ENCODE measurements around the gene TRIM33. TPM values are rescaled to one million over a fixed set of nuclear protein-coding genes. Genes with fewer than 3 reads are reported as not detected.

TRIM33 gene
- total RNA-seq, 1 donor from 2014 or later = 36.4 TPM

GRCh38 chr1:114540821-114541220, 29.8 kb upstream of the TRIM33 start:
- ATAC-seq (no peak), DNase-seq (no peak)
- no peaks in the 10 kb centered on the region for H3K9me3 ChIP-seq
- no peak overlapping the region for H3K27ac ChIP-seq
- intact Hi-C loops (cut with DNase I) = no loop called here
- H3K4me3 ChIP-seq = no peak overlapping the region
- no peaks in the 10 kb centered on the region for H3K36me3 ChIP-seq
- TF ChIP-seq CTCF (IDR thresholded peaks at IDR 0.05) = no peak
- no peaks in the 10 kb centered on the region for H3K4me1 ChIP-seq
- H3K27me3 ChIP-seq (ENCODE audit: low read depth) = no peaks in the 10 kb centered on the region

GRCh38 chr1:114540272-114540671, 29.3 kb upstream of the TRIM33 start:
- TF ChIP-seq CTCF (IDR thresholded peaks at IDR 0.05) = no peak
- intact Hi-C loops (cut with DNase I) = no loop called here

GRCh38 chr1:114536043-114536442, 25.0 kb upstream of the TRIM33 start:
- intact Hi-C loops (cut with DNase I) = no loop called here
- Histone ChIP-seq H3K27me3 (ENCODE audit: low read depth) (no peaks in the 10 kb centered on the region), H3K4me1 (no peaks in the 10 kb centered on the region), H3K4me3 (no peak overlapping the region), H3K9me3 (no peaks in the 10 kb centered on the region), H3K27ac (no peak overlapping the region), H3K36me3 (no peaks in the 10 kb centered on the region)
- ATAC-seq = no peak
- TF ChIP-seq CTCF (IDR thresholded peaks at IDR 0.05) = no peak
- DNase-seq = no peak

More at GRCh38 chr1:114540272-114540671, 29.3 kb upstream of the TRIM33 start:
- Histone ChIP-seq H3K4me3 (no peak overlapping the region), H3K27me3 (ENCODE audit: low read depth) (no peaks in the 10 kb centered on the region), H3K27ac (no peak overlapping the region), H3K36me3 (no peaks in the 10 kb centered on the region), H3K9me3 (no peaks in the 10 kb centered on the region), H3K4me1 (no peaks in the 10 kb centered on the region)
- DNase-seq (no peak), ATAC-seq (no peak)

- H3K4me1 ChIP-seq = no peaks in the 10 kb centered on the region
- H3K9me3 ChIP-seq = no peaks in the 10 kb centered on the region
- H3K27me3 ChIP-seq (ENCODE audit: low read depth) = no peaks in the 10 kb centered on the region
- ATAC-seq = no peak
- H3K4me3 ChIP-seq = no peak overlapping the region
- H3K27ac ChIP-seq = no peak overlapping the region
- TF ChIP-seq CTCF (IDR thresholded peaks at IDR 0.05) = no peak
- no peaks in the 10 kb centered on the region for H3K36me3 ChIP-seq
- no peak for DNase-seq
- intact Hi-C loops (cut with DNase I) = no loop called here
These were observed 24.4 kb upstream of the TRIM33 start for GRCh38 chr1:114535401-114535800.

- no peaks in the 10 kb centered on the region for H3K9me3 ChIP-seq
- no peaks in the 10 kb centered on the region for H3K27me3 ChIP-seq (ENCODE audit: low read depth)
- TF ChIP-seq CTCF (IDR thresholded peaks at IDR 0.05) = no peak
- intact Hi-C loops (cut with DNase I) = no loop called here
- ATAC-seq (no peak), DNase-seq (no peak)
- H3K36me3 ChIP-seq = no peaks in the 10 kb centered on the region
- no peaks in the 10 kb centered on the region for H3K4me1 ChIP-seq
- no peak overlapping the region for H3K4me3 ChIP-seq
- H3K27ac ChIP-seq = no peak overlapping the region
These were observed 20.1 kb upstream of the TRIM33 start for GRCh38 chr1:114531094-114531493.

GRCh38 chr1:114530224-114530623, 19.2 kb upstream of the TRIM33 start:
- ATAC-seq (no peak), DNase-seq (no peak)
- no peaks in the 10 kb centered on the region for H3K9me3 ChIP-seq
- H3K27me3 ChIP-seq (ENCODE audit: low read depth) = no peaks in the 10 kb centered on the region
- intact Hi-C loops (cut with DNase I) = no loop called here
- no peaks in the 10 kb centered on the region for H3K36me3 ChIP-seq
- no peak overlapping the region for H3K27ac ChIP-seq
- H3K4me3 ChIP-seq = no peak overlapping the region
- no peak for TF ChIP-seq CTCF (IDR thresholded peaks at IDR 0.05)
- H3K4me1 ChIP-seq = no peaks in the 10 kb centered on the region

All from lower lobe of right lung (tissue), 2 donors.